Right renal cortex interstitium (tissue), 3 donors: ENCODE results near the gene WNT7B. TPM values are rescaled to one million over a fixed set of nuclear protein-coding genes. Genes with fewer than 3 reads are reported as not detected.

Source experiments
- DNase-seq, 3 donors: peaks; one replicate each; pipeline ENCODE4 v3.0.0-alpha.2; 2013; ENCODE audit warnings: low read depth in 3 of 3, low spot score in 2 of 3
- polyA plus RNA-seq, 3 donors: library from polyadenylated mRNA; unstranded; fragments of 120-200 nt; gene quantifications; one replicate each; pipeline ENCODE4 v1.2.1, GENCODE V29; 2013; ENCODE audit not compliant: insufficient read length in 3 of 3

WNT7B gene
- polyA plus RNA-seq, 3 donors = 5.2 to 11.1 (median 9.0) TPM

DNA sequence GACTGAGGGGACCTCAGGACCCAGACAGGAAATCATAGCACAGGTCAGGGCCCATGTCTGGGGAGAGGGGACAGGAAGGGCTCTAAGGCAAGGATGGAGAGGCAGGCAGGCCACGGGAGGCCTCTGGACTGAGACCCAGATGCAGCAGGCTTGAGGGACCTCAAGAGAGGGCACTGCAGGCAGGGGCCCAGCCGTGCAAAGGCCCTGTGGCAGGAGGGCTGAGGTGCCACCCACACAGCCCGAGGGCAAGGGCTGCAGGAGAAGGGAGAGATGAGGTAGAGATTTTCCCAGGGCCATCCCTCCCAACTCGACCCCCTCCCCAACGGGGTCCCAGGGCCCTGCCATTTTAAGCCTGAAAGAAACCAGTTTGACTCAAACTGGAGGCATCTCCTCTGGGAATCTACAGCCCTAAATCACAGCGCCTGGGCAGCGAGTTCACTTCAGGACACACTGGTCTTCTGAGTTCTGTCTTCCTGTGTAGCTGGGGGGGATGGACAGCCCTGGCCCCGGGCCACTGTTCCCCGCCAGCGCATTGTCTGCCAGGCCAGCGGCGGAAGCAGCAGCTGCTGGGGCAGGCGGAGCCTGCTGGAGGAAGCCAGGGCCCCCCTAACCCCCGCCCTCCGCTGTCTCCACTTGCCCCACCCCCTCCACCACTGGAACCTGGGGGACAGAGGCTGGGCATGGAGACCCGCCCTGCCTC, 20.3 kb upstream of the WNT7B start:
- no peak for DNase-seq

DNA sequence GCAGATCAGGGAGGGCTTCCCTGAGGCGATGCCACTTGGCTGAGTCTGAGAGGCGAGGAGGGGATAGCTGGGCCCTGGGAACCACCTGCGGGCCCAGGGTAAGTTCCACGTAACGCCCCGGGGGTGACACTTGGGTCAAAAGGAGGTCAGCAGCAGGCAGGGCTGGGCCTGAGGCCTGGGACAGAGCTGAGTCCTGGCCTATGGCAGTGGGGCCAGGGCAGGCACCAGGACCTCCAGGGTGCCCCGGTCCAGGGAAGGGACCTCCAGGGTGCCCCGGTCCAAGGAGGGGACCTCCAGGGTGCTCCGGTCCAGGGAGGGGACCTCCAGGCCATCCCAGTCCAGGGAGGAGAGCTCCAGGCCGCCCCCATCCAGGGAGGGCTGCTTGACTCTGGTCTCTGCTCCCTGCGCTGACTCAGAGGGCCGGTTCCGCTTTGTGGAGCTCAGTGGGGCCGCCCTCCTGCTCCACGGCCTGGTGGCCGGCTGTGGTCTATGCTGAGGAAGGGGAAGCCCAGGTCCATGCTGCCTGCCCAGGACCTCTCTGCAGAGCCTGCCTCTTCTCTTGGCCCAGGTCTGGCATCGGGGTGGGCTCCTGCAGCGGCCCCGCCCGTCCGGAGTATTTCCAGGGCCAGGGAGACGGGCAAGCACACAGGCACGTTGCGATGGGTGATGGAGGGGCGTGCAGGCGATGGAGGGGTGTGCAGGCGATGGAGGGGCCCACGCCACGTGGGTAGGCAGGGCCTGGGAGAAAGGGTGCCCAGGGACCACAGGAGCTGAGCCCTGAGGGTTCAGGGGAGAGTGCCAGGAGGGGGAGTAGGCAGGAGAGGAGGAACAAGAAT, 19.5 kb upstream of the WNT7B start:
- no peak for DNase-seq

DNA sequence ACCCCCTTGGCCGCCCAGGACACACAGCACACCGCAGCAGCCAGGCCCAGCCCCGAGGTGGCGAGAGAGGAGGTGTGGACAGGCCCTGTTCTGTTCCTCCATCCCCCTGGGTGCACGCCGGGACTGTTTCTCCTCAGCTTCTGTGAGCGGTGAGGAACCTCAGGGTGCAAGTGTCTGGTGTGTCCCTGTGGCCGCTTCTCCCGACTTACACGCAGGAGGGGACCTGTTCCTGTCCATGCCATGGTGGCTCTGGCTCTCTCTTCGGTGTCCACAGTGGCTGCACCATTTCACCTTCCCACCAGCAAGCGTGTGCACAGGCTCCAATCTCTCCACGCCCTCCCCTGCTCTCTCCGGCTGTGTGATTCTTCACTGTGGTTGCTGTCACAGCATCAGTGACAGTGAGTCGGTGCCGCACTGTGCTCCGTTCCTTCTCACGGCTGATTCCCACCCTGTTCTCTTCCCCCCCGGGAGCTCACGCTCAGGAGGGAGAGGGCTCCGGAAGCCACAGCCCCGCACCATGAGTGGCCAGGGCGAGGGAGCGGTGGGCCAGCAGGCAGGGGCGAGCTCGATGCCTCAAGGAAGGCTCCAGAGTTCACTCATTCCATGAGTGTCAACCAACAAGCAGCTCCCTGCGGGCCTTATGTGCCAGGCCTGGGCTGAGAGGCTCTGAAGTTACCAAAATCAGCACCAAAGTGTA, 18.6 kb upstream of the WNT7B start:
- DNase-seq = no peak

DNA sequence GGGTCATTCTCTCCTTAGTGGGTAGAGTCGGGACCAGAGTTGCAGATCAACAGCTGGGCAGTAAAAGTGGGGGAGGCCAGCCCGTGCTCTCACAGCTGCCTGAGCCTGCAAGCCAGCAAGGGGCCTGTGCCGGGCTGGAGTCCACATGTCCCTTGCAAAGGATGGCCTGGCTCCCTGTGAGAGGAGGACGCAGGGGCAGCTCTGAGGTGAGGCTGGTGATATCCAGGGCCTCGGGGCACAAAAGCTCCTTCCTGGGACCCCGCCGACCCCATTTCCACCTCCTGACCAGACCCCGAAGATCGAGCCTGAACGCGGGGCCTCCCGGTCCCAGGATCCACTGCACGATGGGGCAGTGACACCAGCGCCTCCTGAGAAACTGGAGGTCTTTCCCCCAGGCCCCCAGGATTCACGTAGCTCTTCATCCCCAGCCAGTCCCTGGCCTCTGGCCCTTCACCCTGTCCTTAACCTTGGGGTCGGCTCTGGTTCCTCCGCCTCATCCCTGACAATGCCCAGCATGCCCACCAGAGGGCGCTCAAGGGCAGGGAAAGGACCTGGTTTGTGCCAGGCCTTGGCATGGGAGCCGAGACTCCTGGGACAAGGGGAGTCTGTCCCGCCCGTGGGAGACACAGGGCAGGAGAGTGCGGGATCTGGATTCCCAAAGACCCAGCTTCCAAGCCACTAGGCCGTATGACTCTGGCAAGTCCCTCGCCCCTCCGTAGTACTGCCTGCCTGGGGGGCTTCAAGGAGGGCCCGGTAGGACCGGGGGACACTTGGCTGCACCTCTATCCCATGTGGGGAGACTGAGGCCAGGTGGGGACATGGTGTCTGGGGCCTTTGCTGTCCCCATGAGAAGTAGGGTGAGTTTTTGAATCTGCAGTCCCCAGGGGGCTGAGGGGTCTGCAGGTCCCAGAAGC, 17.8 kb upstream of the WNT7B start:
- no peak for DNase-seq

DNA sequence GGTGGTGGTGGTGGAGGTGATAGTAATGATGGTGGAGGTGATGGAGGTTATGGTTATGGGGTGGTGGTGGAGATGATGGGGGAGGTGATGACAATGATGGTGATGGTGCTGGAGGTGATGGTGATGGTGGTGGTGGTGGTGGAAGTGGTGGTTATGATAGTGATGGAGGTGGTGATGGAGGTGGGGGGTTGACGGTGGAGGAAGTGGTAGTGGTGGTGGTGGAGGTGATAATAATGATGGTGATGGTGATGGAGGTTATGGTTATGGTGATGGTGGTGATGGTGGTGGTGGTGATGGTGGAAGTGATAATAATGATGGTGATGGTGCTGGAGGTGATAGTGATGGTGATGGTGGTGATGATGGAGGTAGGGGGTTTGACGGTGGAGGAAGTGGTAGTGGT, 16.9 kb upstream of the WNT7B start:
- no peak for DNase-seq

DNA sequence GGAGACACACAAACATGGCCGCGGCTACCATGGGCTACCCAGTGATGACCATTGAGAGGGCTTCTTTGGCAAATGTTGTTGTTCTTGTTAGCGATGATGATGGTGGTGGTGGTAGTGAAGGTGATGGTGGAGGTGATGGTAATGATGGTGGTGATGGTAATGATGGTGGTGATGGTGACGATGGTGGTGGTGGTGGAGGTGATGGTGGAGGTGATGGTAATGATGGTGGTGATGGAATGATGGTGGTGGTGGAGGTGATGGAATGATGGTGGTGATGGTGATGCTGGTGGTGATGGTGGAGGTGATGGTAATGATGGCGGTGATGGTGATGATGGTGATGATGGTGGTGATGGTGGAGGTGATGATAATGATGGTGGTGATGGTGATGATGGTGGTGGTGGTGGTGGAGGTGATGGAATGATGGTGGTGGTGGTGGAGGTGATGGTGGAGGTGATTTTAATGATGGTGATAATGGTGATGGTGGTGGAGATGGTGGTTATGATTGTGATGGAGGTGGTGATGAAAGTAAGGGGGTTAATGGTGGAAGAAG, 16.3 kb upstream of the WNT7B start:
- no peak for DNase-seq

DNA sequence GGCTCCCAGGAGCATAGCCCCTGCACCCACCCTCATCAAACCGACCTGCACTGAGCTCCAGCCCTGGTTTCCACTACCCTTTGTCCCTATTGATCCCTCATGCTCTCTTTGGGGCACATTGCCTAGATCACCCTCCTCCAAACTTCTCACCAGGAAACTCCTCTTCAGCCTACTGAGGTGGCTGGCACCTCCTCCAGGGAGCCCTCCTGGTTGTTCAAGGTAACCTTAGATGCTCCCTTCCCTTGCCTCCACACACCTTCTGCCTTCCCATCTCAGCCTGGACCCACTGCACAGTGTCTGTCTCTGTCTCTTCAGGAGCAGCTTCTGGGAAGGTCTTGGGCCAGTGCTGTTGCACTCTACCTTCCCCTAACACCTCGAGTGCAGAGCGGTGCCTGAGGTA, 15.8 kb upstream of the WNT7B start:
- DNase-seq = no peak

DNA sequence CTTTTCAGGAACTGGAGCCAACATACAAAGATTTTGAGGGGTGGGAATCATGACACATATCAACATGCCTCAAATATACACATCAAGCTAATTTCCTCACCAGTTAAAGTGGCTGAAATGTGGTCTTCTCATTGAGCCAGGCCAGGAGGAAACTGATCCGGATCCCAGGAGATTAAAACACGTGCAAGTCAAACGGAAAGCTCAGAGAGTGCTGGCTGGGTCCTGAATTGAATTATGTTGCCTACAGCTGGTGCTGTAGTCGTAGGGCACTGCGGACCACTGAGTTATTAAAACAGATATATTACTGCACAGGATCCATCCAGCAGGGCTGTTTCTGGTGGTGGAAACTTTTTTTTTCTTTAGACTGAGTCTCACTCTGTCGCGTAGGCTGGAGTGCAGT, 14.1 kb upstream of the WNT7B start:
- DNase-seq = no peak

DNA sequence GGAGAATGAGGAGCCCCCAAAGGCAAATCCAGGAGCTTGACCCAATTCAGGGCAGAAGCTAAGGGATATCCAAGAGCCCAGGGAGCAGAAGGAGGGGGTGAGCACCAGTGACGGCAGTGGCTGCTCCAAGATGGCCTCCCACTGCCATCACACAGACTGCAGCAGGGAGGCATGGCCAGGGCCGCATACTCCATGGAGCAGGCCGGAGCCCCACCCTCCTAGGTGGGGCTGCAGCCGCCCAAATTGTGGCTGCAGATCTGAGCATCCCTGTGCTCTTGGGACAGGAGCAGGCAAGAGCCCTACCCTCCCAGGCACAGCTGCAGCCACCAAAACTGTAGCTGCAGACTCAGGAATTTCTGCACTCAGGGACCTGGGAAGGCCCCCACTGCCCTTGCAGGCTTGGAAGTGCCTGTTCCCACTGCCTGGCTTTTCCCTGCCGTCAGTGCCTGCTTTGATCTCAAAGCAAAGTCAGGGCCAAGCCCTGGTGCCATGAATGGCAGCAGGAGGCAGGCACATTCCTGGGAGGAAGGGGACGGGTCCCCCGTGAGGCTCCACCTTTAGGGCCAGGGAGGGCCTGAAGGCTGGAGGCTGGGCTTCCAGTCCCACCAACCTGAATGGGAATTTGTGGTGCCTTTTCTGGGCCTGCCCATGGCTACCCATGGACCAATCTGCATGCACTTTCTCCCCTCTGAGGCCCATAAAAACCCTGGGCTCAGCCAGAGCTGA, 10.3 kb upstream of the WNT7B start:
- no peak for DNase-seq

DNA sequence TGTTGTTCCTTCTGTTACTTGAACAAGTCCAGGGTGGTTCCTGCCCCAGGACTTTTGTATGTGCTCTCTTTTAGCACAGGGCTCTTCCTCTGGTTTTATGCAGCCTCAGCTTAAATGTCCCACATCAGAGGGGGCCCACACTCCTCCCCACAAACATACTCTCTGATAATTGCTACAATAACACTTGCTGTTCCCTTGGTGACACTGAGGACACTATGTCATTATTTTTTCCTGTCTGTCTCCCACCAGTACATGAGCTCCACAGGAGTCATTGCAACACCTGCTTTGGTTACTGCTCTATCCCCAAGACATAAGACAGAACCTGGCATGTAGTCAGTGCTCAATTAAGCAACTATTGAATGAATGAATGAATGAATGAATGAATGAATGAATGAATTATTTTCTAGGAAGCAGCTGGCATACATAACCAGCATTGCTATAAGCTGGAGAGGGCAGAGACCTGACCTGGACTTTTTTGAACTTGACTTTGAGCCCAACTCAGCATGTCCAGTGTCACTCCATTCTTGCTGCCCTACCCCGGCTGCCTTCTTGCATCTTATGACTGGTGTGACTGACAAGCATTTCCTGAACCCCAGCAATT, 7.5 kb upstream of the WNT7B start:
- no peak for DNase-seq

DNA sequence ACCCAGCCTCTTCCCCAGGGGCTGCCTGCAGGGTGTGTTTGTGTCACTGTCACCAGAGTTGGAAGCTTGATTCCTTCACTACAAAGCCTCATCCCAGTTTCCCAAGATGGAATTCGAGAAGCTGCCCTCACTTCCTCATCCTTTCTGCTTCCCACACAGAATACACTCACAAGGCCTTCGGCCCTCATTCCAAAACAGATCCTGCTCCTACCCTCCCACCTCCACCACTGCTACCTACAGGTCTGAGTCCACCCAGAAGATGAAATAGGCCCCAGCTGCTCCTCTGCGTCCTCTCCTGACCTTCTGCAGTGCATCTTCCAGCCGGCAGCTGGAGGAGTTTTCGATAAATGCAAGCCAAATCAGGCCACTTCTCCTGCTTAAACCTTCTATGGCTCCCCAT, 6.8 kb upstream of the WNT7B start:
- no peak for DNase-seq

DNA sequence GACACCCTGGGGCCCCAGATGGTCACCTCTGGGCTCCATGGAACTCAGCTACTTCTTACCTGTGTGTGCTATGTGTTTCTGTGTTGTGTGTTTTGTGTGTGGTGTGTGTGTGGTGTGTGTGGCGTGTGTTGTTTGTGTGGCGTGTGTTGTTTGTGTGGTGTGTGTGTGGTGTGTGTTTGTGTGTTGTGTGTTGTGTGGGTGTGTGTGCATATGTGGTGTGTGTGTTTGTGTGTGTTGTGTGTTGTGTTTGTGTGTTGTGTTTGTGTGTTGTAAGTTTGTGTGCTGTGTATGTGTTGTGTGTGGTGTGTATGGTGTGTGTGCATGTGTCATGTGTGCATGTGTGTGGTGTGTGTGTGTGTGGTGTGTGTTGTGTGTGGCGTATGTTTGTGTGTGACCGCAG, 3.8 kb upstream of the WNT7B start:
- no peak for DNase-seq

DNA sequence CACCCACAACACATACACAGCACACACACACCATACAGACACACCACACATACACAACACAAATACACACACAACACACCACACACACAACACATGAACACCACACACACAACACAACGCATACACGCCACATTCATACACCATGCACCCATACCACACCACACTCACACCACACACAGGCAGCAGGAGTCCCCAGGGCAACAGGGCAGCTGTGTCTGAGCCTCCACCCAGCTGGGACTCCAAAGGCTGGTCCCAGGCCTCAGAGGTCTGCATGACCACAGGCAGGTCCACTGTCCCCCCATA, 3.3 kb upstream of the WNT7B start:
- DNase-seq = no peak

DNA sequence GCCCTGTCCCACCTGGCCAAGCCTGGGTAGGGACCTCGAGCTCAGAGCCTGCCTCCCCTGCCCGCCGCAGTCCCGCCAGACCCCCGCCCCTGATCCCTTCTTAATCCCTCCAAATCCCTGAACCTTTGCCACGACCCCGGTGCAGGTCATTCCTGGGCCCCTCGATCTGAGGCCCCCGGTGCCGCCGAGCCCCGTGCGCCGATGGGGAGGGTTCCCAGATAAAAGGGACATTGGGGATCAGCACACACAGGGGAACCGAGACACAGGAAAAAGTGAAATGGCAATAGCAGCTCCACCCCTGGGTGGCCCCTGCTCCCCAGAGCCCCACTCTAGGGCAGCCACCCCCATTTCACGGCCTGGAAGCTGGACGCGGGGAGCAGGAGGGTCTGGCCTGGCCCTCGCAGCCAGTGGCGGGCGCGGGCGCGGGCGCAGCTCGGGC, 1.3 kb upstream of the WNT7B start:
- no peak for DNase-seq

DNA sequence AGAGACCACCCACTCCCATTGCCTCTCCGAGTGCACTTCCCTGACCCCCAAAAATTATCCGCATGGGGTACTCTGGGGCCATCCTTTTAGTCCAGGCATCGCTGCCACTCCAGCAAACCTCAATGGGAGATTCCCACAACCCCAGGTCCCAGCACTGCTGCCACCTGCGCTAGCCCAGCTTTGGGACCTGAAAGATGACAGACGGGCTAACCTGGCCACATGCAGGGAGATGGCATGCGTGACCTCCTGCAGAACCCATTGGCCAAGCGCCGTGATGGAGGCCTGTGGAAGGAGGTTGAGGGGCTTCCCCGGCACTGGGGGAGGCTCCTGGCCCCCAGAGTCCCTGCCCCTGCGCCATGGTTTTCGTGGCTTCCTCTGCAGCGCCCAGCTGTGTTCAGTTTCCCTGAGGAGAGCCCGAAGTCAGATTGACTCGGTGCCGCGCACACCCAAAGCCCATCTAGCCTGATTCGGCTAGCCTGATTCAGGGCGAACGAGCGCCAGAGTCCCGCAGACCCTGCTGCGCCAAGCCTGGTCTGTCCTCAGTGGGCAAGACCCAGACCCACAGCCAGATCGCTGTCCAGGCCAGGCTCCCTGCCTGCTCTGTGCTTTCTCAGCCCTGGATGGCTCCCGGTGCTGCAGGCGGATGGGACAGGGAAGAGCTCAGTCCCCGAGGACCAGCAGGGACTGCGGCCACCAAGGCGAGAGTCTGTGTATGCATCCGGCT, 751 bp upstream of the WNT7B start:
- no peak for DNase-seq

DNA sequence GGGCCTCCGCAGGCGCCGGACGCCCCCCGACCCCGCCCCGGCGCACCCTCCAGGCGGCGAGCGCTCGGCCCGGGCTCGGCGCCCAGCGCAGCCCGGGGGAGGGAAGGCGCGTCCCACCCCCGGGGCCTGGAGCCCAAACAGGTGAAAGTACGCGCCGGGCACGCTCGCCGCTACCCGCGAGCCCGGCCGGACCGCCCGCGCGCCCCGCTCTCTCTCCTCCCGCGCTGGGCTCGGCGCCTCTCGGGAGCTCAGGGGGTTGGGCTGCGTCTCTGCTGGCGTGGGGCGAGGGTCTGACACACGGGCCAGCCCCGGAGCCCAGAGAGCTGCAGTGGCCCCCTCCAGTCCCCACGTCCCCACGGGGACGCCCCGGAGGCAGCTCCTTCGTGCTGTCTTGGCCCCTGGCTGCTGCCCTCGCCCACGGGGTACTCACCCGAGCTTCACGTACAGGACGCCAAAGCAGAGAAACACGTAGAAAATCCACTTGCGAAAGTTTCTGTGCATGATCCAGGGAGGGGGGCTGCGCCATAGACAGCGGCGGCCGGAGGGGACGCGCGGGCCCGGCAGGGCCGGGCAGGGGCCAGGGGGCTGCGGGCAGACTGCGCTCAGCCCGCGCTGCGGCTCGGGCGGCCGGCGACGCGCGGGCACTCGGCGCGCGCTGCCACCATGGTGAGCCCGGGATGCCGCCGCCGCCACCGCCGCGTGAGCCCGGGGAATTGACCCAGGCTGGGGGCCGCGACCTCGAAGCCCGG, 534 bp downstream of the WNT7B start:
- no peak for DNase-seq

DNA sequence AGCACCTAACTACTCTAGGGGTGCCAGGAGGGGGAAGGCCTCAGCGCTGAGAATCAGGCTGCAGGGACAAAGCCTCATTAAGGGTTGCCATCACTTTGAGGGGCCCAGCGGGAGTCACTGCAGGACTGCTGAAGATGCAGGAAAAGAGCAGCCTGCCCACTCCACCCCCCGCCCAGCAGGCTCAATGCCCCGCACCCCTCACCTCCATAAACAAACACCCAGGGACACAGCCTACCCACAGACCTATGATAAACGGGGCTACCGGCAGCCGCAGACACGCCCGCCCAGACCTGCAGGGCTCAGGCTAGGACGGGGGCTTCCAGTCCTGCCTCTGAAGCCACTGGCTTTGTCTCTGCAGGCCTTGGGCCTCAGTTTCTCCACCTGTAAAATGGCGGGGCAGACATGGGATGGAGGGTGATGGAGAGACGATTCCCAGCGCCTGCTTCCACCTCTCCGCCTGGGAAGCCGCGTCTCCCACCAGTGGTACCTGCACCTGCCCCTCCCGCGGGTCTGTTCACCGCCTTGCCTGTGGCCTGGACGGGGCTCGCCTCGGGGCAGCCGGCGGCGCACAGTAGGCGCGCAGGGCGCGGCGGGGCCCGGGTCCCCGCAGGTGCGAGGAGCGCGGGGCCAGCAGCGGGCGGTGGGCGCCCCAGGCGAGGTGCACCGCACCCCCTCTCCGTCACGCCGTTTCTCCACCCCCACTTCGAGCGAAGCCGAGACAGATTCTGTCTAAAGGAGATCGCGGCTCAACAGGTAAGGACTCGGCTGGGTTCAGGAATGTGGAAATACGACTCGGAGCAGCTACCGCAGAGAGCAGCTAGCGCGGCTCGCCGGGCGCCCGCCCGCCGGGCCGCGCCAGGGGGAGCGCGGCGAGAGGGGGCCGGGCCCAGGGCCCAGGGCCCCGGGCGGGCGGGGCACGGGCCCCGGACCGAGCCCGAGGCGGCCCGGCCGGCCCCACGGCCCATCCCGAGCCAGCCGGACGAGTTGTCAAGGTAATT, 1.5 kb downstream of the WNT7B start:
- no peak for DNase-seq
